Activated naive CD4-positive, alpha-beta T cell treated with anti-CD3 and anti-CD28 coated beads, Interleukin-2, amount 50 U/mL, for 72 hours (primary cell): ENCODE results near the gene BHLHE41. TPM values are rescaled to one million over a fixed set of nuclear protein-coding genes. Genes with fewer than 3 reads are reported as not detected.

Experiments used
- ATAC-seq, 2 donors: fragments of 150-1000 bp; cut with Tn5 transposase; 2 replicates each; pipeline ENCODE4 v1.10.0; 2021; ENCODE audit warnings: mild to moderate bottlenecking in 2 of 2, moderate library complexity in 2 of 2
- DNase-seq, 2 donors: peaks; one replicate each; pipeline ENCODE4 v3.0.0; 2021 to 2022; ENCODE audit warnings: low spot score in 2 of 2
- H3K27ac Mint-ChIP-seq, 2 donors: one replicate each; pipeline ENCODE4 v1.8.0; 2022; ENCODE audit warnings: mild to moderate bottlenecking in 2 of 2, mixed read lengths in 2 of 2
- H3K36me3 Mint-ChIP-seq, 2 donors: one replicate each; pipeline ENCODE4 v1.8.0; 2022; ENCODE audit warnings: mixed read lengths in 2 of 2
- H3K9me3 Mint-ChIP-seq, 2 donors: one replicate each; pipeline ENCODE4 v1.8.0; 2022; ENCODE audit warnings: mixed read lengths in 2 of 2
- total RNA-seq, 2 donors: library from RNA; stranded (reverse); gene quantifications; one replicate each; pipeline ENCODE4 v1.2.3, GENCODE V29; 2022

BHLHE41 gene
- total RNA-seq, 2 donors from 2014 or later: not detected

DNA sequence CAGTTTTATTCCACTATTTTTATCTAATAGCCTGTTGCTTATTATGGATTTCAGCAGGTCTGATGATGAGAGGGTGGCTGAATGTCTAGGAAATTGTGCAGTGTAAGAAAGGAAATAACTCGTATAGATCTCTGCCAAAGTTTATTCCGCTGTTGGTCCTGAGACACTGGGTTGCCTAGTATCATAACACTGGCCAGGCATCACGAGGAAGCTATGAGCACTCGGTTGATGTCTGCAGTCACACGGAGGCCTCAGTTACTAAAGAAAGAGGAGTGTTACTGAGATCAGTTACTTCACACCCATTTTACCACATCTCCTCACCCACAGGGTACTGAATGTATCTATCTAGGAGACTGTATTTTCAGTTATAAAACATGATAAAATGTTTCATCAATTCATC is 21.9 kb downstream of the BHLHE41 start:
- Mint-ChIP-seq H3K9me3 (no peaks in the 10 kb centered on the region), H3K27ac (no peak overlapping the region), H3K36me3 (no peaks in the 10 kb centered on the region)
- DNase-seq (no peak), ATAC-seq (no peak)

DNA sequence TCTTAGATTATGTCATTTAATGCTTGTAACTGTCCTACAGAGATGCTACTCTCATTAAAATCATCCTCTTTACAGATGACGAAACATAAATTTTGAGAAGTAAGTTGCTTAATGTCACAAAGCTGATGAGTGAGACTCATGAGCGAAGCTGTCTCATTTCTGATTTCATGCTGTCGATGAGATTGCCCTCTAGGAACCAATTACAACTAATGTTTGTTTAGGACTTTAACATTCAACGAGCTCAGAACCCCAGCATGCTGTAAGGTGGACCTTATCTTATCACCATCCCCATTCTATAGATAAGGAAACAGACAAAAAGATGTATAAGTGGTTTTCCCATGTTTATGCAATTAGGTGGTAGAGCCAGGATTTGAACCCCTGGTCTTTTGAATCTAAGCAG is 23.1 kb downstream of the BHLHE41 start:
- Mint-ChIP-seq H3K36me3 (no peaks in the 10 kb centered on the region), H3K27ac (no peak overlapping the region), H3K9me3 (no peaks in the 10 kb centered on the region)
- ATAC-seq (no peak), DNase-seq (no peak)

DNA sequence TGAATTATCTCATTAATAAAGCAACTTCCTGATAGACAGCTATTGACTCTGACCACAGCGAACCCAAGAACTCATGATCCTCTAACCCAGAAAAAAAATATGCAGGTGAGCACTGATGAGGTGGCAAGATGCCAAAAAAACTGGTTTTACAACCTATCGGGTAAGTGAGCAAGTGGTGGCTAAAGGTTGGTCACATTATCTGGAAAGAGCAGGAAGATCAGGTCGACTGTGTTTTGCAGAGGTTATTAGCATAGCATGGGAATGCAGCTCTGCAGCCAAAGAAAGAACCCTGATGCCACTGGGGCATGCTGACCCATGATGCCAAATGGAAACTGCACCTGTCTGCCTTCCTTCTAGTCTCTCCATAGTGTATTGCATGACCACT is 23.5 kb downstream of the BHLHE41 start:
- Mint-ChIP-seq H3K27ac (no peak overlapping the region), H3K9me3 (no peaks in the 10 kb centered on the region), H3K36me3 (no peaks in the 10 kb centered on the region)
- ATAC-seq (no peak), DNase-seq (no peak)

DNA sequence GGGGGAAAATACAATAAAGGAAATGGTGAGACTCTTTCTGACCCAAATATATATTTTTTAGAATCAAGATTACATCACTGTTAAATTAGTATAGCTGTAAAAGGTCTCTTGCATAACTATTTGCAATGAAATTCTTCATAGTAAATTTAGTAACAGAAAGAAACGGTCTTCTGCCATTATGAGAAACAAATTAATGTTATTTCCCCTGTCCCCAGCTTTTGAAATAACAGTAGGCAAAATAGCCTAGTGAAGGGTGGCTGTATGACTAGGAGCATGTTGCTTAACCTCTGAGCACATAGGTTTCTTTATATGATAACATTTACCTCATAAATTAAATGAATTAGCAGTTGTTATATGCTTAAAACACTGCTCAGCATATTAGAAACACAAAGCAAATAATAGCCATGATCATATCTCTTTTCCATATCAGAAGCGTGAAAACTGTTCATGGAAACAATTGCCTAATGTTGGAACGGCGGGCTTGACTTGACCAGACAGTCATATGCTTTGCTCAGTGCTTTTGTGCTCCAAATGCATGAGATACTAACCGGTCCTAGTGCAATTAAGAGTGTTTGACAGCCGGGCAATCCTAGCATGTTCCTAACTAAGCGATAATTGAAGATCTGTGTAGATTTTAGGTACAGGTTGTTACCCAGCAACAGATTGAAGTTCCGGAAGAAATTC is 24.0 kb downstream of the BHLHE41 start:
- DNase-seq: no peak
- no peak for ATAC-seq
- no peaks in the 10 kb centered on the region for H3K36me3 Mint-ChIP-seq
- H3K9me3 Mint-ChIP-seq: no peaks in the 10 kb centered on the region
- H3K27ac Mint-ChIP-seq: no peak overlapping the region

DNA sequence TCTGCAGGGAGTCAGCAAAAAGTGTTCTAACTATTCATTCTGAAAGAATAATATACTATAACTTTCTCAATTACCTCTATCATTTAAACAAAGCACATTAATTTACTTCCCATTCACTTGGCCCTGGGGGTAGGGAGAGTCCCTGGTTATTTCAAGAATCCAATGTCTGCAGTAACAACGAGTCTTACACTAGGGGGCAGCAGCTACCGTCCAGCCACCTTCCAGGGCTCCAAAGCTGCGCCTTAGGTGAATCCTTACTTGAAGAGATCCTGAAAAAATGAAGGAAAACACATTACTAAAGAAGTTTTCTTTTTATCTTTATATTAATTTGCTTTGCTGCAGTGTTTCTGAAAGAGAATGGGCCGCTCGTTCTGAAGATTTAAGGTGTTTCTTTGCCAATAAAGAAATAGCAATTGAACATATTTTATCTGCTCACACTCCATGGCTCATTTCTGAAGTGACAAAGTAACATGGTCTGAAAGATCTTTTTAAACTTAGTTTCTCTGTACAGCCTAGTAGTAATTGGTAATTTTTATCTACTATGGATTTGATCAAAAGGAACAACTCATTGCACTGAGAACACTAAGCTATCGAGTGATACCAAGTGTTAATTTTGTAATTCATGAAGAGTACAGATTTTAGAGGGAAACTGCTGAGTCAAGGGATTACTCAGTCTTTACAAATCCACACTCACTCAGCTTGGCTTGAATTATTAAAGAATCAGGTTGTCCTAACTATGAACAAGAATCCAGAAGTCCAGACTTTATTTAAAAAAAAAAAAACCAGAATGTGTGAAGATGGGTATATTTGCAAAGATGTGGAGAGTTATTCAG is 27.6 kb downstream of the BHLHE41 start:
- DNase-seq (peak in 1 of 2 donors; percentile 53), ATAC-seq (peak; percentile 79 to 88)
- Mint-ChIP-seq H3K36me3 (no peaks in the 10 kb centered on the region), H3K27ac (no peak overlapping the region), H3K9me3 (no peaks in the 10 kb centered on the region)

GRCh38 chr12:26096036-26096435 is 28.8 kb downstream of the BHLHE41 start:
- no peaks in the 10 kb centered on the region for H3K36me3 Mint-ChIP-seq
- H3K9me3 Mint-ChIP-seq: no peaks in the 10 kb centered on the region
- no peak overlapping the region for H3K27ac Mint-ChIP-seq
- no peak for DNase-seq
- no peak for ATAC-seq

DNA sequence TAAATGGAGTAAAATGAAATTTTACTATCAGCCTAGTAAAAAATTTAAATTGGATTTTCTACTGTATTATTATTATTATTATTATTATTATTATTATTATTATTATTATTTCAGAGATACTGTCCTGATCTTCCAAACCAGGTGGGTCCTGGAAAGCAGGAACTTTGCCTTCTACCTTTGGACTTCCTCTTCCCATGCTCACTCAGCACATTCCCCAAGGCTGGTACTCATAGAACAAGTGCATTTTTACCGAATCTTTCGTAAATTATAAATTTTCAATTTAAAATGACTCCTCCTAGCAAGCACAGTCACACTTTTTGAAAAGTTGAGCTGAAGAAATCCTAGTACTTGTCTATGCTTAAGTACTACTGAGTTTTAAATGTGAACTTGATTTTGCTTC is 29.7 kb downstream of the BHLHE41 start:
- H3K27ac Mint-ChIP-seq: no peak overlapping the region
- no peaks in the 10 kb centered on the region for H3K36me3 Mint-ChIP-seq
- no peak for ATAC-seq
- no peaks in the 10 kb centered on the region for H3K9me3 Mint-ChIP-seq
- DNase-seq: no peak

DNA sequence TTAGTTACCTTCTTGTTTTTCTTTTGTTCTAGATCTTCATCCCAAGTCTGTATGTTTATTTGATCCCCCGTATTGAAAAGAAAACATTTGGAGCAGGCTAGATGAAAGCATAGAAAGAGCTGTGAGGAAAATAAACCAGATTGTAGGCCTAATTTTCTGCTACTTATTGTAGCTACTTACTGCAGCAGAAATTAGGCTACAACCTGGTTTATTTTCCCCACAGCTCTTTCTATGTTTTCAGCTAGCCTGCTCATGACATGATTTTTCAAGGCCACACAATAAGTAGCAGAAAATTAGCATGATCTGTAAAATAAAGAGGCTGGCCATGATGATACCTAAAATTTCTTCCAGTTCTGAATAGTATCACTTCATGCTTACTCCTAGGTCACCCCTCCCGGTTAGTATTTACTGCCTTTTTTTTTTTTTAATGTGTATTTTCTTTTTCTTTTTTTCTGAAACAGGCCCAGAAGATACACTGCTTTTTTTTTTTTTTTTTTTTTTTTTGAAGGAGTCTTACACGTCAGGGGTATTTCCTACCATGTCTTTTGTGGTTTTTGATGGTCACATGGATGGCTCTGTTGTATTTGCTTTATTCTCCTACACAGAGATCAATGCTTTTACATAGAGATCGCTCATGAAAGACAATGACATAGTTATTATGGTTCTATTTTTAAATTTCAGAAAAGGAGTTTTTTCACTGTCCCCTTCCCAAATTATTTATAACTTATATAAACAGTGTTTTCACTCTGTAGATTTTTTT is 32.3 kb downstream of the BHLHE41 start:
- H3K9me3 Mint-ChIP-seq: no peaks in the 10 kb centered on the region
- ATAC-seq (no peak), DNase-seq (no peak)
- no peak overlapping the region for H3K27ac Mint-ChIP-seq
- H3K36me3 Mint-ChIP-seq: no peaks in the 10 kb centered on the region

- DNase-seq (no peak), ATAC-seq (no peak)
- Mint-ChIP-seq H3K9me3 (no peaks in the 10 kb centered on the region), H3K27ac (no peak overlapping the region), H3K36me3 (no peaks in the 10 kb centered on the region)
Observed at GRCh38 chr12:26091822-26092221, 33.0 kb downstream of the BHLHE41 start.

DNA sequence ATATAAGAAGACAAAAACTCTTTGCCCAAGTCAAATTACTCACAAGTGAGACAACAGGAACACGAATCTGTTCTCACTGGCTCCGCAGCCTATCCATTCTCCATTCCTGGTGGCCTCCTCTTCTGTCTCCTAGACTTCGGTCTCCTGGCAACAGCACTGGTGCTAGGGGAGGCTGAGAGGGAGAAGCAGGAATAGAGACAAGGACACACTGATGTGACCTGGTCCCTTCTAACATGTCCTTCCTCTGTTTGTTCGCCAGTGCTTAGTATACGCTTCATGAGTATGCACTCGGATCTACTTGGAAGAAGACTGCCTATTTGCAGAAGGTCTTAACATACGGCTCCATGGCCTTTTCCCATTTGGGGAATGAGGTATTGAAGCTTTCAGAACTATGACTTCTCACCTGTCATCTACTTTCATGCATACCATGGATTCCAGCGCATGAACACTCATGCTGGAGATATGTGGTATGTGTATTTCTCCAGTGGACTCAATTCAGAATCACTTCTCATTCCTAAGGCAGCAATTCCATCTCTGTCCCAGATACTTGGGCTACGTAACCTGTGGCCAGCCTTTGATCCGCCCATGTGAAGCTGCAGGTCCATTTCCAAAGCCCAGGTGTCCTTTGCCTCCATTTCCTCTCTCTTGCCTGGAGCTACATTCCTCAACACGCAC is 33.9 kb downstream of the BHLHE41 start:
- DNase-seq (no peak), ATAC-seq (no peak)
- Mint-ChIP-seq H3K36me3 (no peaks in the 10 kb centered on the region), H3K27ac (no peak overlapping the region), H3K9me3 (no peaks in the 10 kb centered on the region)

DNA sequence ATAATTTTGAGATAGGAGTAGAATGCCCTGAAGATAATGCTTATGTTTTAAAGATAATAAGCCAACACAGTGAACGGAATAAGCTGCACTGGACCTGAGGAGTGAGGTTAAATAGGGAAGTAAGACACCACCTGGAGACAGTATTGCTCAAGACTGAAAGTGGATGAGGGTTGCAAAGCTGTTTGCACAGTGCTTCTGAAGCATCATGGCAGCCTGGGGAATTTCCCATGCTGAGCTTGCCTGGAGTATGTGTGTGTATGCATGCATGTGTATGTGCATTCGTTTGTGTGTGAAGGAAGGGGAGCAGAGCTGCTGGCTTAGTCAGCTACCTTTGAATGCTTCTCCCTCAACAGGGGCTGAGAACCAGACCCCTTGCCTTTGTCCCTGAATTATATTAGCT is 35.8 kb downstream of the BHLHE41 start:
- ATAC-seq (peak in 1 of 2 donors; percentile 32), DNase-seq (no peak)
- Mint-ChIP-seq H3K27ac (no peak overlapping the region), H3K36me3 (no peaks in the 10 kb centered on the region), H3K9me3 (no peaks in the 10 kb centered on the region)

DNA sequence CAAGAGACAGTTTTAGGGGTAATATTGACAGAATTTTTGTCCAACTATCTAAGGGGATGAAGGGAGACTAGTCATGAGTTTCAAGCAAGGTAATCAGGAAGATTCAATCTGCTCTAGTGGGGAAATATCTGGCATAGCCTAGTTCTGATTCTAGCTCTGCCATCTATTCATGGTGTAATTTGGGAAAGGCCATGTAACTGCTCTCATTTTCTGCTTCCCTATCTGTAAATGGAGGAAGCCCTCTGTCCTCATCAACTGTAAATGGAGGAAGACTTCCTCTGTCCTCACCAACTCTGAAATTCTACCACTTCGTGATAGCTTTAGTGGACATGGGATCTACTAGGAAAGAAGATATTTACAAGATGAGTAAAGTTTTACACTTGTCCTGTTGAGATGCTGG is 37.9 kb downstream of the BHLHE41 start:
- H3K36me3 Mint-ChIP-seq: no peaks in the 10 kb centered on the region
- no peak for ATAC-seq
- H3K27ac Mint-ChIP-seq: no peak overlapping the region
- DNase-seq: no peak
- H3K9me3 Mint-ChIP-seq: no peaks in the 10 kb centered on the region

DNA sequence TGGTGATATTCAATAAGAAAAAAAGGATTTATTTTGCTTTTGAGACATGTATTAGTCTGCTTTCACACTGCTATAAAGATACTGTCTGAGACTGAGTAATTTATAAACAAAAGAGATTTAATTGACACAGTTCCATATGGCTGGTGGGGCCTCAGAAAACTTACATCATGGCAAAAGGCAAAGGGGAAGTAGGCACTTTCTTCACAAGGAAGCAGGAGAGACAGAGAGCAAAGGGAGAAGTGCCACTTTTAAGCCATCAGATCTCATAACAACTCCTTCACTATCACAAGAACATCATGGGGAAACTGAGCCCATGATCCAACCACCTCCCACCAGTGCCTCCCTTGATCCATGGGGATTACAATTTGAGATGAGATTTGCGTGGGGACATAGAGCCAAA is 43.9 kb downstream of the BHLHE41 start:
- H3K9me3 Mint-ChIP-seq: no peaks in the 10 kb centered on the region
- DNase-seq (no peak), ATAC-seq (no peak)
- H3K36me3 Mint-ChIP-seq: no peaks in the 10 kb centered on the region
- no peak overlapping the region for H3K27ac Mint-ChIP-seq

DNA sequence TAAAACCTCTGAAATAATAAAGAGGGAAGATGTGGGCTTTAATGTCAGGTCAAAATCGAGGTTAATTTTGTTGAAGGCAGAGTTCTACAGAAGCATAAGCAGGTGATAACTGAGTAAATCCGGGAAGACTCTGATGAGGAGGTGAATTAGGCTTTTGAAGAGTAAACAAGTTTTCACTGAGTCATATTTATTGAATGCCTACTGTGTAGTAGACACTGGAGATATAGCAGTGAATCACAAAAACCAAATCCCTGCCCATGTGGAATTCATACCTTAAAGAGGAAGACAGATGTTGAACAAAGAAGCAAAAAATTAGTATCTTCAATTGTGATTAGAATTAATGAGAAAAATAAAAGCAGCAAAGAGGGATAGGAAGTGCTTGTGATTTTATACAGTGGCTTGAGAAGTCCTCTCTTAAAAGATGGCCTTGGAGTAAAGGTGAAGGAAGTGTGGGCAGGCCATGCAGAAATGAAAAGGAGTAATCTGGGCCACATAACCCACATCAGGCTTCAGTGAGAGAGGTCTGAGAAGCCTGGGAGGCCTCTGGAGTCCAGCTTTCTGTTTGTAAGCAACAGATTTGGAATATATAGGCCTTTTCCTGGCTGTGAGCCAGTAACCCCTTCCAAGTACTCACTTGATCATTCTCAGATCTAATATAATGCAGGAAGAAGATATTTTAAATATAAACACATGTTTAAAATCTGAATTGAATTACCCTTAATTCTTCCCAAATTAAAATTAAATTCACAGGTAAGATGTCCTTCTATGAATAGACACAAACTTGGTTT is 46.7 kb downstream of the BHLHE41 start:
- no peak for DNase-seq
- Mint-ChIP-seq H3K36me3 (no peaks in the 10 kb centered on the region), H3K9me3 (no peaks in the 10 kb centered on the region), H3K27ac (no peak overlapping the region)
- ATAC-seq: no peak
